HG03060 (cell line): ENCODE data around the gene PRKG1.
"Not testable (repeated sequence)": the region's sequence is repeated elsewhere in the genome, so short reads cannot be mapped to it uniquely, and the experiment has no call there.

Experiments
- ATAC-seq: cut with Tn5 transposase; IDR thresholded peaks from one replicate; pipeline ENCODE4 v1.9.1; 2021; ENCODE audit warnings: low read depth, moderate number of reproducible peaks; ENCODE audit not compliant: unreplicated experiment

PRKG1 gene

GRCh38 chr10:51708609-51709008 is 634.3 kb downstream of the PRKG1 start:
- no peak for ATAC-seq

GRCh38 chr10:51709324-51709972 is 635.2 kb downstream of the PRKG1 start:
- no peak for ATAC-seq

GRCh38 chr10:51711519-51711891 is 637.2 kb downstream of the PRKG1 start:
- no peak for ATAC-seq

GRCh38 chr10:51716981-51717380 is 642.7 kb downstream of the PRKG1 start:
- no peak for ATAC-seq

- no peak for ATAC-seq
Observed at GRCh38 chr10:51718804-51719291, 644.6 kb downstream of the PRKG1 start.

GRCh38 chr10:51724038-51724437 is 649.8 kb downstream of the PRKG1 start:
- ATAC-seq, result no peak

GRCh38 chr10:51729822-51730555 is 655.7 kb downstream of the PRKG1 start:
- ATAC-seq, result no peak

- ATAC-seq, result no peak
Observed at GRCh38 chr10:51733057-51733456, 658.8 kb downstream of the PRKG1 start.

- ATAC-seq, result peak; percentile 96
Observed at GRCh38 chr10:51743146-51743545, 668.9 kb downstream of the PRKG1 start.

- ATAC-seq, result no peak
Observed at GRCh38 chr10:51744235-51745000, 670.1 kb downstream of the PRKG1 start.

- ATAC-seq, result no peak
Observed at GRCh38 chr10:51745397-51745796, 671.1 kb downstream of the PRKG1 start.

GRCh38 chr10:51747216-51747615 is 672.9 kb downstream of the PRKG1 start:
- ATAC-seq, result no peak

- ATAC-seq, result no peak
Observed at GRCh38 chr10:51748959-51749358, 674.7 kb downstream of the PRKG1 start.

- no peak for ATAC-seq
Observed at GRCh38 chr10:51758366-51758765, 684.1 kb downstream of the PRKG1 start.

GRCh38 chr10:51758838-51759237 is 684.6 kb downstream of the PRKG1 start:
- ATAC-seq, result not testable (repeated sequence)

- ATAC-seq, result peak; percentile 35
Observed at GRCh38 chr10:51759896-51760534, 685.7 kb downstream of the PRKG1 start.

GRCh38 chr10:51760864-51761640 is 686.8 kb downstream of the PRKG1 start:
- no peak for ATAC-seq

GRCh38 chr10:51763746-51764145 is 689.5 kb downstream of the PRKG1 start:
- no peak for ATAC-seq

GRCh38 chr10:51765284-51765971 is 691.1 kb downstream of the PRKG1 start:
- ATAC-seq, result no peak
